Psoas muscle (tissue), 8 donors: ENCODE data around the gene OBI1. TPM values are rescaled to one million over a fixed set of nuclear protein-coding genes. Genes with fewer than 3 reads are reported as not detected.
A peak's percentile ranks its signal among the peaks of the same experiment; 100 is the strongest.

Source experiments
- ATAC-seq, 4 donors: fragments of 200-7000 bp; cut with Tn5 transposase; one replicate each; pipeline ENCODE4 v1.9.1; 2020; ENCODE audit warnings: moderate library complexity in 3 of 4, mild to moderate bottlenecking in 2 of 4
- DNase-seq, 2 donors: peaks; one replicate each; pipeline ENCODE4 v3.0.0-alpha.2; 2020
- H3K27ac ChIP-seq: fragments of 200-600 bp; one replicate; pipeline ENCODE4 v1.8.0; 2022
- H3K27me3 ChIP-seq, 3 donors: fragments of 200-600 bp in 1 of 3; one replicate each; pipeline versions ENCODE4 v1.6.1 to v1.8.0; 2013 to 2022; ENCODE audit warnings: low read length in 2 of 3, mild to moderate bottlenecking in 2 of 3, moderate library complexity in 1 of 3; ENCODE audit not compliant: insufficient read depth in 3 of 3
- H3K36me3 ChIP-seq, 2 donors: fragments of 200-600 bp in 1 of 2; one replicate each; pipeline versions ENCODE4 v1.6.1 to v1.8.0; 2013 to 2022; ENCODE audit warnings: low read depth in 1 of 2, mild to moderate bottlenecking in 1 of 2, moderate library complexity in 1 of 2; ENCODE audit not compliant: insufficient read depth in 1 of 2
- H3K4me1 ChIP-seq: fragments of 200-600 bp; one replicate; pipeline ENCODE4 v1.8.0; 2022
- H3K4me3 ChIP-seq: fragments of 200-600 bp; one replicate; pipeline ENCODE4 v1.8.0; 2022; ENCODE audit warnings: mild to moderate bottlenecking
- H3K9me3 ChIP-seq: fragments of 200-600 bp; one replicate; pipeline ENCODE4 v1.8.0; 2022
- WGBS, 3 donors: extraction: QIAGEN DNeasy Blood & Tissue Kit; methylation state at CpG; one replicate each; pipeline versions ENCODE4 v1.1.6 to v1.1.7; 2013; 5-methylcytosine and 5-hydroxymethylcytosine counted together
- intact Hi-C, 2 donors: fragments of 100-400 bp; cut with DNase I; formaldehyde crosslinking; loops; one replicate each; pipeline versions ENCODE4 v1.11.0 to v1.14.2; 2022
- polyA plus RNA-seq, 3 donors: library from polyadenylated mRNA; stranded (reverse); fragments of 200-250 nt; gene quantifications; one replicate each; pipeline ENCODE4 v1.2.3, GENCODE V29; 2013
- total RNA-seq, 4 donors: library from RNA; stranded (reverse); fragmentation: NEBNext Ultra II Directional in 2 of 4; extraction: Animal tissue kit (Norgen Biotek cat#: 25700) in 2 of 4; gene quantifications; one replicate each; pipeline versions ENCODE4 v1.2.1 to v1.2.4, GENCODE V29; 2021 to 2023
- TF ChIP-seq, protein P1 (sequence below): fragments of 200-600 bp; IDR thresholded peaks from one replicate; pipeline ENCODE4 v1.8.0; 2022; ENCODE audit warnings: antibody characterized with exemption
- donor health status: healthy with polysubstance abuse.
- donor health status: DM: no; HTN: no; CAD: no; lungs with moderate emphysema.
- donor health status: Bipolar disorder and iron deficiency.
- donor health status: healthy.
- donor health status: DM: yes; HTN: yes; CAD: no.
- donor health status: DM: no; HTN: no; CAD: no.
- donor health status: DM: no; HTN: no; CAD: no.
- donor health status: DM: yes; HTN: yes; CAD: no.

OBI1 gene
- total and polyA plus RNA-seq, 7 donors, result 4.3 to 16.5 (median 5.0) TPM

DNA sequence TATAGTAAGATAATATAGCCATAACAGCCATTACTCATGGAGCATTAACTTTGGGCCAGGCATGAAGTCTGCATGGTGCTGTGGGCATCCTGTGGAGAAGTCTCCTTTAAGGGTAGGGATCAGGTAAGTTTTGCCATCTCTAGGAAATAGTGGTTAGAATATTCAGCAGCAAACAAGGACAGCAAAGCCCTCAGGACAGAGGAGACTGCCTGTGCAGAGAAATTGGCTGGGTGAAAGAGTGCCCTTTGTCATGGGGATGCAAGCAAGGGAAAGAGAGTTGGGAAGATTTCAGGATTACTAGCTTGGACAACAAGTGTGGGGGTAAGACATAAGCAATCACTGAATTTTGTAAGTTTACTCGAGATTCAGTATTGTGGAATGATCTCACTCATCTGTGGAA lies 15.7 kb upstream of the OBI1 start:
- WGBS, 3 donors, result 67 to 74% (median 69%) methylated on average over 1 of the region's 1 CpG
- H3K27ac ChIP-seq, result no peak overlapping the region
- TF ChIP-seq, protein P1, sequence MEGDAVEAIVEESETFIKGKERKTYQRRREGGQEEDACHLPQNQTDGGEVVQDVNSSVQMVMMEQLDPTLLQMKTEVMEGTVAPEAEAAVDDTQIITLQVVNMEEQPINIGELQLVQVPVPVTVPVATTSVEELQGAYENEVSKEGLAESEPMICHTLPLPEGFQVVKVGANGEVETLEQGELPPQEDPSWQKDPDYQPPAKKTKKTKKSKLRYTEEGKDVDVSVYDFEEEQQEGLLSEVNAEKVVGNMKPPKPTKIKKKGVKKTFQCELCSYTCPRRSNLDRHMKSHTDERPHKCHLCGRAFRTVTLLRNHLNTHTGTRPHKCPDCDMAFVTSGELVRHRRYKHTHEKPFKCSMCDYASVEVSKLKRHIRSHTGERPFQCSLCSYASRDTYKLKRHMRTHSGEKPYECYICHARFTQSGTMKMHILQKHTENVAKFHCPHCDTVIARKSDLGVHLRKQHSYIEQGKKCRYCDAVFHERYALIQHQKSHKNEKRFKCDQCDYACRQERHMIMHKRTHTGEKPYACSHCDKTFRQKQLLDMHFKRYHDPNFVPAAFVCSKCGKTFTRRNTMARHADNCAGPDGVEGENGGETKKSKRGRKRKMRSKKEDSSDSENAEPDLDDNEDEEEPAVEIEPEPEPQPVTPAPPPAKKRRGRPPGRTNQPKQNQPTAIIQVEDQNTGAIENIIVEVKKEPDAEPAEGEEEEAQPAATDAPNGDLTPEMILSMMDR, result no peak
- DNase-seq, result no peak
- no peaks in the 10 kb centered on the region for H3K4me1 ChIP-seq
- no peaks in the 10 kb centered on the region for H3K36me3 ChIP-seq
- H3K27me3 ChIP-seq, result no peaks in the 10 kb centered on the region
- ATAC-seq, result no peak
- intact Hi-C loops, result no loop called here
- H3K9me3 ChIP-seq, result no peaks in the 10 kb centered on the region
- H3K4me3 ChIP-seq, result no peak overlapping the region

DNA sequence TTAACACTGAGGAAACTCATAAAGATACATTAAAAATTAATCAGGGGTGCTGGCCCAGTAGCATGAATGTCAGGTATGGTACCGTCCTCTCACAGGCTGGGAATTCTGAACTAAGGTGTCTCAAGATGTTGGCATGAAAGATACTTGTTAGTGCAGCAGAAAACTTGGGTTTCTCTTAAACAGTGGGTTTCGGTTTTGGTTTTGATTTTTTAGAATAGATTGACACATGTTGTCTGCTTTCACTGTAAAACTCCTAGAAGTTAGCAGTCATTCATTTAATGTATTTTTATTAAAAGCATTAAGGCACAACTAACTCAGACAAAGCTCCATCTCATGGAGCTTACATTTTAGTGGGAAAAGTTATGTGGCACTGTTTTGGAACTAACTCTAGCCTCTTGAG lies 3.5 kb upstream of the OBI1 start:
- ATAC-seq (no peak), DNase-seq (no peak)
- WGBS, 3 donors, result 72 to 96% (median 93%) methylated on average over 2 of the region's 2 CpGs
- no peaks in the 10 kb centered on the region for H3K36me3 ChIP-seq
- H3K4me1 ChIP-seq, result peaks cover 8% of the 10 kb centered on the region
- no peak overlapping the region for H3K27ac ChIP-seq
- intact Hi-C loops, result no loop called here
- H3K27me3 ChIP-seq, result no peaks in the 10 kb centered on the region
- TF ChIP-seq, protein P1, result no peak
- no peak overlapping the region for H3K4me3 ChIP-seq
- H3K9me3 ChIP-seq, result no peaks in the 10 kb centered on the region

DNA sequence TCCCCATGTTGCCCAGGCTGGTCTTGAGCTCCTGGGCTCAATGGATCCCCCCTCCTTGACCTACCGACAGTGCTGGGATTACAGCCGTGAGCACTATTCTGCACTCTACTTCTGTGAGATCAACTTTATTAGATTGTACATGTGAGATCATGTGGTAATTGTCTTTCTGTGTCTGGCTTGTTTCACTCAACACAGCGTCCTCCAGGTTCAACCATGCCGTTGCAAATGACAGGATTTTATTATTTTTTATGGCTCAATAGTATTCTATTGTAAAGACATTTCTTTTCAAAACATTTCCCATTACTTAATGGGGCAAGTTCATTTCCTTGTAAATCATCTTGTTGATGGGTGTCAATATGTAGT lies 1.5 kb upstream of the OBI1 start:
- WGBS, 3 donors, result 63 to 82% (median 64%) methylated on average over 4 of the region's 4 CpGs
- Histone ChIP-seq H3K27ac (no peak overlapping the region), H3K9me3 (no peaks in the 10 kb centered on the region), H3K27me3 (no peaks in the 10 kb centered on the region), H3K4me3 (peak overlapping the region; percentile 79), H3K36me3 (no peaks in the 10 kb centered on the region), H3K4me1 (peaks cover 14% of the 10 kb centered on the region)
- DNase-seq (no peak), ATAC-seq (peak in 2 of 4 donors; percentile 4 to 11)
- intact Hi-C loops, result no loop called here
- TF ChIP-seq, protein P1, result no peak

DNA sequence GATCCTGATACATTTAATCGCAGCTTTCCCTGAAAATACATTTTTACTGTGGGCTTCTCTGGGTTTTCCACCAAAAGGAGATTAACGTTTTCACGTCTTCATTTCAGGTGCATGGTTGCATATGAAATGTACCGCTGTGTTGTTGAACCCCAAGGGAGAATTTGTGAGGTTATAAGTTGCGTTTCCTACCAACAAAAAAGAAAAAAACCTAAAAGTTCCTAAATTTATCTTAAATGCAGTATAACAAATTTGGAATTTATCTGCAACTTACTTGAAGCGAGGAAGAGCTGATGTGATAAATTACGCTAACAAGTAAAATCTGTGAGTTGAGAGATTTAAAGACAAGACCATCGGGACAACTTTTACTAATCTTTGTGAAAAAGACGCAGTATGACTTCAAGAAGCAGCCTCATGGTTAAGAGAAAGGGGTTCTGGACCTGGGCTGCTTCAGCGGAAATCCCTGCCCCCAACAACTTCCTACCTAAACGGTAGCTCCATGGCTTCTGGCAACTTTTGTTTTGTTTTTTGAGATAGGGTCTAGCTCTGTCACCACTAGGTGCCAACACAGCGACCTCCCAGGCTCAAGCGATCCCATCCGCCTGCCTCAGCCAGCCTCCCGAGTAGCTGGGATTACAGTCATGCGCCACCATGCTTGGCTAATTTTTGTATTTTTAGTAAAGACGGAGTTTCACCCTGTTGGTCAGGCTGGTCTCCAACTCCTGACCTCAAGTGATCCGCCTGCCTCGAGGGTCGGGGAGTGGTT lies 958 bp upstream of the OBI1 start:
- TF ChIP-seq, protein P1, result no peak
- peaks cover 14% of the 10 kb centered on the region for H3K4me1 ChIP-seq
- peak overlapping the region; percentile 79 for H3K4me3 ChIP-seq
- peak in 2 of 4 donors; percentile 15 to 33 for ATAC-seq
- H3K9me3 ChIP-seq, result no peaks in the 10 kb centered on the region
- peak in 1 of 2 donors; percentile 44 for DNase-seq
- no peaks in the 10 kb centered on the region for H3K36me3 ChIP-seq
- H3K27me3 ChIP-seq, result no peaks in the 10 kb centered on the region
- no peak overlapping the region for H3K27ac ChIP-seq
- intact Hi-C loops, result loop anchor here in 1 of 2 donors (10.0 kb wide), 1 partner anchor 55 kb away; the partner anchor contains the start of gene POU4F1
- WGBS, 3 donors, result 25 to 31% (median 25%) methylated on average over 20 of the region's 20 CpGs

DNA sequence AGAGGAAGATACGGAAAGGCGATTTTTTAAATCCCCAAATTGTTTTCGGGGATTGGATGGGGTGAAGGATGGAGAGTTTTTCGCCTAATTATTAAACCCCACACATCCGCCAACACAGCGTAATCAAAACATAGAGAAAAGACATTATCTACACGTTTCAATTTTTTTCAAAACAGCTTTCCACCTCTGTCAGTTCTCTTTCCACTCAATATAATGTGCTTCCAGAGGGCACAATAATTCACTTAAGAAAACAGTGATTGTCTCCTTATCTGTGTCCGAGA lies 435 bp upstream of the OBI1 start:
- H3K36me3 ChIP-seq, result no peaks in the 10 kb centered on the region
- ATAC-seq (peak in 1 of 4 donors; percentile 24), DNase-seq (no peak)
- peak overlapping the region; percentile 79 for H3K4me3 ChIP-seq
- H3K9me3 ChIP-seq, result no peaks in the 10 kb centered on the region
- H3K27me3 ChIP-seq, result no peaks in the 10 kb centered on the region
- WGBS, 3 donors, result 2 to 18% (median 4%) methylated on average over 8 of the region's 8 CpGs
- intact Hi-C loops, result loop anchor here in 1 of 2 donors (10.0 kb wide), 1 partner anchor 55 kb away; the partner anchor contains the start of gene POU4F1
- TF ChIP-seq, protein P1, result no peak
- peaks cover 16% of the 10 kb centered on the region for H3K4me1 ChIP-seq
- H3K27ac ChIP-seq, result no peak overlapping the region
